GM21390 (cell line): Measurements from ENCODE around the gene NTF3.

ENCODE experiments used
- ATAC-seq: cut with Tn5 transposase; IDR thresholded peaks from one replicate; pipeline ENCODE4 v1.9.1; 2021; ENCODE audit not compliant: unreplicated experiment

Gene NTF3

GRCh38 chr12:5509557-5509956 lies 77.6 kb downstream of the NTF3 start:
- ATAC-seq, result no peak

- ATAC-seq, result no peak
Measured at GRCh38 chr12:5510251-5510805, 78.4 kb downstream of the NTF3 start.

- ATAC-seq, result no peak
Measured at GRCh38 chr12:5511256-5511643, 79.3 kb downstream of the NTF3 start.

- ATAC-seq, result no peak
Measured at GRCh38 chr12:5511644-5512600, 80.0 kb downstream of the NTF3 start.

- no peak for ATAC-seq
Measured at GRCh38 chr12:5512601-5512970, 80.7 kb downstream of the NTF3 start.

- ATAC-seq, result no peak
Measured at GRCh38 chr12:5513406-5513805, 81.5 kb downstream of the NTF3 start.

GRCh38 chr12:5514016-5514415 lies 82.1 kb downstream of the NTF3 start:
- ATAC-seq, result no peak

GRCh38 chr12:5514545-5514944 lies 82.6 kb downstream of the NTF3 start:
- ATAC-seq, result no peak

- no peak for ATAC-seq
Measured at GRCh38 chr12:5515458-5515857, 83.5 kb downstream of the NTF3 start.

GRCh38 chr12:5516371-5517241 lies 84.7 kb downstream of the NTF3 start:
- no peak for ATAC-seq

- no peak for ATAC-seq
Measured at GRCh38 chr12:5518584-5519365, 86.9 kb downstream of the NTF3 start.

- no peak for ATAC-seq
Measured at GRCh38 chr12:5520037-5520436, 88.1 kb downstream of the NTF3 start.

GRCh38 chr12:5520831-5521230 lies 88.9 kb downstream of the NTF3 start:
- no peak for ATAC-seq

- no peak for ATAC-seq
Measured at GRCh38 chr12:5521456-5522325, 89.8 kb downstream of the NTF3 start.

- ATAC-seq, result no peak
Measured at GRCh38 chr12:5522432-5523335, 90.8 kb downstream of the NTF3 start.

GRCh38 chr12:5523396-5524115 lies 91.6 kb downstream of the NTF3 start:
- ATAC-seq, result no peak

GRCh38 chr12:5524116-5524768 lies 92.3 kb downstream of the NTF3 start:
- no peak for ATAC-seq
